K562 (cell line): ENCODE results near the gene ESR2. TPM values are rescaled to one million over a fixed set of nuclear protein-coding genes. Genes with fewer than 3 reads are reported as not detected.

Experiments
- BRD9 ChIP-seq: fragments of 450-650 bp; IDR thresholded peaks from 2 replicates; pipeline ENCODE4 v1.6.1; 2018; ENCODE audit warnings: low read depth; ENCODE audit not compliant: partially characterized antibody
- FOXM1 ChIP-seq, 2 experiments: fragments of 450-650 bp in 1 of 2; sonication (generic) in 1 of 2; formaldehyde crosslinking in 1 of 2; IDR thresholded peaks; 2 replicates each; pipeline versions ENCODE4 v1.6.1 to v1.9.0; 2017 to 2022; ENCODE audit warnings: low read depth in 2 of 2, mild to moderate bottlenecking in 2 of 2, missing genetic modification reagents in 1 of 2, moderate library complexity in 1 of 2
- KDM2B ChIP-seq: fragments of 250-450 bp; sonication (Bioruptor Pico); IDR thresholded peaks from 2 replicates; pipeline ENCODE4 v1.8.0; 2021; ENCODE audit warnings: mild to moderate bottlenecking, moderate library complexity
- MEF2D ChIP-seq: conservative IDR thresholded peaks from 2 replicates; pipeline ENCODE4 v1.6.1; 2016; ENCODE audit warnings: low read depth, missing genetic modification characterization, missing compliant biosample characterization
- MYC ChIP-seq, 2 experiments: fragments of 250-450 bp in 1 of 2; sonication (Bioruptor Pico) in 1 of 2; IDR thresholded peaks; 2 replicates each; pipeline versions ENCODE4 v1.5.1 to v1.6.1; 2012 to 2021; ENCODE audit warnings: low read depth in 2 of 2, borderline replicate concordance in 1 of 2, improper control_type of control experiment in 1 of 2, low read length in 1 of 2, mild to moderate bottlenecking in 1 of 2, moderate library complexity in 1 of 2
- NRF1 ChIP-seq, 2 experiments: fragments of 450-650 bp; IDR thresholded peaks in 1 of 2; conservative IDR thresholded peaks in 1 of 2; 2 replicates each; pipeline ENCODE4 v1.6.1; 2014; ENCODE audit warnings: mild to moderate bottlenecking in 2 of 2
- REST ChIP-seq, 2 experiments: fragments of 450-650 bp; formaldehyde crosslinking in 1 of 2; IDR thresholded peaks; 2 replicates each; pipeline versions ENCODE4 v1.4.0 to v1.6.1; 2014 to 2020; ENCODE audit warnings: mild to moderate bottlenecking in 2 of 2, borderline replicate concordance in 1 of 2, low read depth in 1 of 2
- RNF219 ChIP-seq: fragments of 250-450 bp; sonication (Bioruptor Pico); IDR thresholded peaks from 2 replicates; pipeline ENCODE4 v1.5.0; 2022; ENCODE audit warnings: mild to moderate bottlenecking
- THRB ChIP-seq: fragments of 450-650 bp; formaldehyde crosslinking; conservative IDR thresholded peaks from 2 replicates; pipeline ENCODE4 v1.4.0; 2022; ENCODE audit warnings: mild to moderate bottlenecking, missing genetic modification characterization
- U2AF2 ChIP-seq: fragments of 200-400 bp; formaldehyde crosslinking; optimal IDR thresholded peaks from 2 replicates; pipeline ENCODE3; 2017; ENCODE audit warnings: low read depth, mild to moderate bottlenecking, low read length
- ZNF253 ChIP-seq: fragments of 250-450 bp; sonication (Bioruptor Pico); conservative IDR thresholded peaks from 2 replicates; pipeline ENCODE4 v1.6.1; 2021; ENCODE audit warnings: mild to moderate bottlenecking
- ZNF263 ChIP-seq: sonication (generic); formaldehyde crosslinking; IDR thresholded peaks from 2 replicates; pipeline ENCODE4 v1.8.0; 2022; ENCODE audit warnings: mild to moderate bottlenecking, missing genetic modification reagents, borderline replicate concordance
- ZNF668 ChIP-seq: fragments of 250-450 bp; sonication (Bioruptor Pico); IDR thresholded peaks from 2 replicates; pipeline ENCODE4 v1.8.0; 2022; ENCODE audit warnings: mild to moderate bottlenecking, inconsistent platforms
- ZNF766 ChIP-seq: fragments of 200-800 bp; sonication (Bioruptor generic); conservative IDR thresholded peaks from 2 replicates; pipeline ENCODE4 v1.6.1; 2016; ENCODE audit warnings: missing genetic modification characterization, missing compliant biosample characterization
- ZNF778 ChIP-seq: fragments of 450-650 bp; formaldehyde crosslinking; IDR thresholded peaks from 2 replicates; pipeline ENCODE4 v1.4.0; 2020; ENCODE audit warnings: mild to moderate bottlenecking, moderate library complexity
- polyA plus RNA-seq, 8 experiments: library from polyadenylated mRNA; depleted of rRNA in 4 of 8; stranded (reverse) in 5 of 8; unstranded in 3 of 8; fragments of >200 nt; fragmentation: Nextera tagmentation in 2 of 8; fragmentation: Illumina TruSeq in 1 of 8; extraction: Ambion mirVana in 2 of 8; extraction: Trizol in 1 of 8; gene quantifications; 2 replicates each; pipeline versions ENCODE4 v1.2.1 to v1.2.3, GENCODE V29; 2011 to 2014; ENCODE audit warnings: inconsistent platforms in 1 of 8, missing spikeins in 1 of 8
- total RNA-seq, 7 experiments: library from RNA; depleted of rRNA in 6 of 7; stranded (reverse); fragments of >200 nt in 6 of 7; fragmentation: Illumina TruSeq in 2 of 7; extraction: Trizol in 2 of 7; gene quantifications; 2 replicates each; pipeline versions ENCODE4 v1.2.1 to v1.2.3, GENCODE V29; 2011 to 2021; ENCODE audit warnings: low replicate concordance in 1 of 7

The ESR2 gene
- total and polyA plus RNA-seq, 9 of the 15 experiments (the other 6 are each of a cell fraction or from before 2014, with no cell fraction given) = 0.07 to 3.8 (median 2.0) TPM

- TF ChIP-seq RNF219 (CRISPR knock-in tag) (no peak), ZNF778 (CRISPR knock-in tag) (no peak), ZNF263 (peak; percentile 9), U2AF2 (no peak), NRF1 (conservative IDR thresholded peaks at IDR 0.05 in 1 of 2, IDR thresholded peaks at IDR 0.05 in 1 of 2) (no peak), FOXM1 (IDR thresholded peaks at IDR 0.05; ENCODE audit: low read depth) (no peak), FOXM1 (CRISPR knock-in tag; IDR thresholded peaks at IDR 0.05; ENCODE audit: low read depth) (no peak), ZNF766 (CRISPR knock-in tag) (no peak), MEF2D (no peak), REST (IDR thresholded peaks at IDR 0.05; ENCODE audit: borderline replicate concordance) (peak; percentile 79), REST (CRISPR knock-in tag; IDR thresholded peaks at IDR 0.05; ENCODE audit: low read depth) (no peak), BRD9 (no peak), KDM2B (no peak), MYC (IDR thresholded peaks at IDR 0.05; ENCODE audit: low read depth, low read length) (no peak), MYC (CRISPR knock-in tag; IDR thresholded peaks at IDR 0.05; ENCODE audit: borderline replicate concordance, low read depth) (no peak), ZNF253 (CRISPR knock-in tag) (no peak), ZNF668 (CRISPR knock-in tag) (no peak), THRB (CRISPR knock-in tag) (no peak)
These were observed 672 bp upstream of the ESR2 start (continued) for GRCh38 chr14:64294672-64295413.
